HFF-Myc (cell line): ENCODE measurements around the gene MCAM.
A peak's percentile ranks its signal among the peaks of the same experiment; 100 is the strongest.

ENCODE experiments used
- DNase-seq: peaks from one replicate; pipeline ENCODE4 v3.0.0-alpha.2; 2011; ENCODE audit warnings: low read depth; ENCODE audit errors: extremely low read depth
- H3K4me3 ChIP-seq: replicated peaks from 2 replicates; pipeline ENCODE4 v1.5.1; 2011; ENCODE audit warnings: low read depth, mild to moderate bottlenecking, control low read depth, low read length
- CTCF ChIP-seq: IDR thresholded peaks from 2 replicates; pipeline ENCODE4 v1.5.1; 2012; ENCODE audit warnings: mild to moderate bottlenecking, low read depth, low read length, control low read depth; ENCODE audit errors: missing control alignments

Gene MCAM

GRCh38 chr11:119319136-119319699 is 2.3 kb upstream of the MCAM start:
- DNase-seq = no peak
- H3K4me3 ChIP-seq = no peak overlapping the region
- no peak for TF ChIP-seq CTCF

GRCh38 chr11:119318240-119319135 is 1.6 kb upstream of the MCAM start:
- TF ChIP-seq CTCF = no peak
- DNase-seq = no peak
- H3K4me3 ChIP-seq = no peak overlapping the region

- no peak for DNase-seq
- no peak for TF ChIP-seq CTCF
- no peak overlapping the region for H3K4me3 ChIP-seq
These were observed 786 bp upstream of the MCAM start for GRCh38 chr11:119317592-119318239.

- H3K4me3 ChIP-seq = peak overlapping the region; percentile 52
- DNase-seq = no peak
- no peak for TF ChIP-seq CTCF
These were observed 758 bp downstream of the MCAM start for GRCh38 chr11:119316016-119316728.

- peak overlapping the region; percentile 52 for H3K4me3 ChIP-seq
- DNase-seq = no peak
- TF ChIP-seq CTCF = no peak
These were observed 1.6 kb downstream of the MCAM start for GRCh38 chr11:119315131-119316015.

- DNase-seq = no peak
- no peak for TF ChIP-seq CTCF
- H3K4me3 ChIP-seq = no peak overlapping the region
These were observed 2.2 kb downstream of the MCAM start for GRCh38 chr11:119314726-119315125.
